Sigmoid colon (tissue), 7 donors: Measurements from ENCODE around the gene MXRA8. TPM values are rescaled to one million over a fixed set of nuclear protein-coding genes. Genes with fewer than 3 reads are reported as not detected.
A peak's percentile ranks its signal among the peaks of the same experiment; 100 is the strongest.

ENCODE experiments used
- DNase-seq: peaks from one replicate; pipeline ENCODE4 v3.0.0-alpha.2; 2019
- H3K27ac ChIP-seq, 4 donors: fragments of 200-600 bp; sonication (generic); one replicate each; pipeline ENCODE4 v1.5.1; 2016 to 2019; ENCODE audit warnings: mild to moderate bottlenecking in 1 of 4
- H3K27me3 ChIP-seq, 3 donors: fragments of 200-600 bp; sonication (generic); one replicate each; pipeline ENCODE4 v1.5.1; 2019; ENCODE audit warnings: mild to moderate bottlenecking in 1 of 3
- H3K36me3 ChIP-seq, 4 donors: fragments of 200-600 bp; sonication (generic); one replicate each; pipeline ENCODE4 v1.5.1; 2016 to 2019
- H3K4me1 ChIP-seq, 4 donors: fragments of 200-600 bp; sonication (generic); one replicate each; pipeline ENCODE4 v1.5.1; 2017 to 2019
- H3K4me3 ChIP-seq, 4 donors: fragments of 200-600 bp; sonication (generic); one replicate each; pipeline ENCODE4 v1.5.1; 2017 to 2019; ENCODE audit warnings: mild to moderate bottlenecking in 2 of 4, moderate library complexity in 1 of 4
- H3K9me3 ChIP-seq, 4 donors: fragments of 200-600 bp in 3 of 4; sonication (generic) in 3 of 4; one replicate each; pipeline versions ENCODE4 v1.5.1 to v1.6.1; 2013 to 2019
- CTCF ChIP-seq, 4 experiments: fragments of 450-650 bp in 3 of 4; fragments of 200-600 bp in 1 of 4; IDR thresholded peaks; one replicate each; pipeline ENCODE4 v1.5.1; 2016 to 2019; ENCODE audit warnings: antibody characterized with exemption in 4 of 4, mild to moderate bottlenecking in 3 of 4, moderate library complexity in 2 of 4
- EP300 ChIP-seq, 4 donors: sonication (generic); formaldehyde crosslinking; IDR thresholded peaks; one replicate each; pipeline ENCODE4 v1.6.1; 2017; ENCODE audit warnings: antibody characterized with exemption in 4 of 4
- POLR2A ChIP-seq, 2 donors: fragments of 450-650 bp; IDR thresholded peaks; one replicate each; pipeline ENCODE4 v1.6.1; 2016; ENCODE audit warnings: antibody characterized with exemption in 2 of 2, mild to moderate bottlenecking in 2 of 2, moderate library complexity in 2 of 2
- POLR2AphosphoS5 ChIP-seq, 4 donors: sonication (generic); formaldehyde crosslinking; IDR thresholded peaks; one replicate each; pipeline ENCODE4 v1.6.1; 2017; ENCODE audit warnings: antibody characterized with exemption in 4 of 4
- WGBS, 2 donors: extraction: QIAGEN DNeasy Blood & Tissue Kit; methylation state at CpG; one replicate each; pipeline ENCODE4 v1.1.7; 2013; 5-methylcytosine and 5-hydroxymethylcytosine counted together
- intact Hi-C: fragments of 100-400 bp; cut with DNase I; formaldehyde crosslinking; loops from one replicate; pipeline ENCODE4 v1.15.1; 2023
- polyA plus RNA-seq, 3 donors: library from polyadenylated mRNA; stranded (reverse); fragments of 200-250 nt; gene quantifications; one replicate each; pipeline ENCODE4 v1.2.3, GENCODE V29; 2013
- total RNA-seq, 4 donors: library from RNA; depleted of rRNA; stranded (reverse); fragments of >200 nt; gene quantifications; one replicate each; pipeline ENCODE4 v1.1.0, GENCODE V29; 2016
- donor health status: healthy with polysubstance abuse.
- donor health status: Bipolar disorder and iron deficiency.
- donor health status: healthy.

Gene MXRA8
- total and polyA plus RNA-seq, 7 donors, result 2.8 to 234 (median 78.8) TPM

- Histone ChIP-seq H3K4me1 (peaks cover 2 to 26% (median 20%) of the 10 kb centered on the region in 4 donors), H3K27ac (no peak overlapping the region), H3K27me3 (no peaks in the 10 kb centered on the region), H3K4me3 (no peak overlapping the region), H3K36me3 (peaks cover 0 to 18% (median 4%) of the 10 kb centered on the region in 4 donors), H3K9me3 (no peaks in the 10 kb centered on the region)
- DNase-seq, result no peak
- TF ChIP-seq POLR2A (IDR thresholded peaks at IDR 0.05), result no peak
- TF ChIP-seq EP300 (IDR thresholded peaks at IDR 0.05), result no peak
- TF ChIP-seq CTCF (IDR thresholded peaks at IDR 0.05), result no peak
- no peak for TF ChIP-seq POLR2AphosphoS5 (IDR thresholded peaks at IDR 0.05)
- intact Hi-C loops, result no loop called here
- 96% methylated on average over 16 of the region's 16 CpGs for WGBS, 2 donors
Measured at GRCh38 chr1:1377540-1378205, 19.3 kb upstream of the MXRA8 start.

DNA sequence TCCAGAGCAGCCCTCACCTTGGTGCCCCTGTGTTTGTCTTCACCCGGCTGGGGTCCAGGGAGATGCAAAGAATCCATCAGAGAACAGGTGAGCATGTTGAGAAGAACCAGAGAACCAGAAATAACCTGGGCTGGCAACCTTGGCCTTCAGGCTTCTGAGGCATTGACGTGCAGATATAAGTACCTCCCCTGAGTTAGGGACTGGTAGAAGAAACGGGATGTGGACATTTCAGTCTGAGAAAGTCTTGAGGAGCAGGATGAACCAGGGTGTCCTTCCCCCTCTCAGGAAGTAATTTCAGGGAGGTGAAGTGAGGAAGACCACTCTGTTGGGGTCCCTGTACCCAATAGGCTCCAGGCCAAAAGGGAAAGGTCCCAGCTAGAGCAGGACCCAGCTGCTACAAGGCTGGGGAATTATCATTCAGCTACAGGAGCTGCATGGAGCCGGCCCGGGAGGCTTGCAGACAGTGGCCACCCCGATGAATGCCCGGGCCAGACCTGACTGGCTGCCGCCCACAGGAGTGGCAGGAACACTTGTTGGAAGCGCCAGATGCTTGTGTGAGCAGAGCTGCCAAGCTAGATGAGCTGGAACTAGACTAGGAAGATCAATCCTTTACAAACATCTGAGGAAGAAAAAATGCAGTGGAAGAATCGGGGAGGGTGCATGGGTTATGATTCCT, 18.3 kb upstream of the MXRA8 start:
- H3K4me3 ChIP-seq, result no peak overlapping the region
- peaks cover 0 to 20% (median 4%) of the 10 kb centered on the region in 4 donors for H3K36me3 ChIP-seq
- peak overlapping the region in 2 of 4 donors; percentile 92 to 96 for H3K27ac ChIP-seq
- no peaks in the 10 kb centered on the region for H3K9me3 ChIP-seq
- no peak for DNase-seq
- intact Hi-C loops, result no loop called here
- WGBS, 2 donors, result 92% methylated on average over 10 of the region's 10 CpGs
- H3K4me1 ChIP-seq, result peaks cover 2 to 35% (median 30%) of the 10 kb centered on the region in 4 donors
- TF ChIP-seq POLR2AphosphoS5 (IDR thresholded peaks at IDR 0.05), result no peak
- TF ChIP-seq EP300 (IDR thresholded peaks at IDR 0.05), result no peak
- TF ChIP-seq POLR2A (IDR thresholded peaks at IDR 0.05), result no peak
- no peak for TF ChIP-seq CTCF (IDR thresholded peaks at IDR 0.05)
- no peaks in the 10 kb centered on the region for H3K27me3 ChIP-seq

GRCh38 chr1:1374929-1375662, 16.7 kb upstream of the MXRA8 start, which contains the start of gene AURKAIP1:
TSS of gene AURKAIP1 (minus strand) at chr1:1375207. CDS start at chr1:1374756, 451 bp downstream.
- Histone ChIP-seq H3K9me3 (no peaks in the 10 kb centered on the region), H3K4me3 (peak within 1 kb of the TSS; percentile 69 to 100 (median 96)), H3K27ac (peak within 1 kb of the TSS; percentile 92 to 98 (median 95)), H3K27me3 (no peaks in the 10 kb centered on the region), H3K36me3 (peaks cover 0 to 15% (median 4%) of the 10 kb centered on the region in 4 donors), H3K4me1 (peaks cover 2 to 41% (median 34%) of the 10 kb centered on the region in 4 donors)
- DNase-seq, result peak; percentile 100
- WGBS, 2 donors, result 1% methylated on average over 85 of the region's 85 CpGs
- TF ChIP-seq EP300 (IDR thresholded peaks at IDR 0.05) (peak in 1 of 4 donors; percentile 71), POLR2AphosphoS5 (IDR thresholded peaks at IDR 0.05) (peak; percentile 58 to 91 (median 87)), POLR2A (IDR thresholded peaks at IDR 0.05) (peak; percentile 24 to 42), CTCF (IDR thresholded peaks at IDR 0.05) (peak in 1 of 4 experiments; percentile 18)
- intact Hi-C loops, result loop anchor here (2.0 kb wide), 1 partner anchor 66 kb away; the partner anchor contains the start of gene PUSL1

DNA sequence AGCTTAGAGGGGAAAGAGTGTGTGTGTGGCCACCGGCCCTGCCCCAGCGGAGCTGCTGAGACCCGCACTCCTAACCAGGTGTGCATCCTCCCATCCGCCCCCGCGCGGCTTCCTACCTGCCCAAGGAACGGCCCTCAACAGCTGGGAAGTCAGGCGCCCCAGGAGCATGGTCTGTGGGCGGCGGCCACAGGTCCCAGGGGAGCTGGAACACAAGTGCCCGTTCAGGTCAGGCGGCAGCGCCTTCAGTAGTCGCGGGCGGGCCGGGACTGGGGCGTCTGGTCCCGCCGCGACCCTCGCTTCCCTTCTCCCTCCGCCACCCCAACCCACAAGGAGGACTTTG, 16.2 kb upstream of the MXRA8 start:
- intact Hi-C loops, result loop anchor here (2.0 kb wide), 1 partner anchor 66 kb away; the partner anchor contains the start of gene PUSL1
- peak; percentile 74 for DNase-seq
- H3K4me1 ChIP-seq, result peaks cover 2 to 41% (median 34%) of the 10 kb centered on the region in 4 donors
- H3K27ac ChIP-seq, result peak overlapping the region; percentile 92 to 98 (median 95)
- no peaks in the 10 kb centered on the region for H3K27me3 ChIP-seq
- TF ChIP-seq POLR2A (IDR thresholded peaks at IDR 0.05), result no peak
- H3K9me3 ChIP-seq, result no peaks in the 10 kb centered on the region
- WGBS, 2 donors, result 0 to 1% methylated on average over 24 of the region's 24 CpGs
- H3K36me3 ChIP-seq, result peaks cover 0 to 15% (median 4%) of the 10 kb centered on the region in 4 donors
- H3K4me3 ChIP-seq, result peak overlapping the region; percentile 69 to 100 (median 96)
